ENCODE data around the gene TRAF7. TPM values are rescaled to one million over a fixed set of nuclear protein-coding genes. Genes with fewer than 3 reads are reported as not detected.

The TRAF7 gene
- total RNA-seq, 1 experiment from 2014 or later, result 44.9 TPM

GRCh38 chr16:2152695-2153506 lies 2.7 kb upstream of the TRAF7 start:
- no peaks in the 10 kb centered on the region for H3K27me3 ChIP-seq (ENCODE audit: low read length)
- peak; percentile 31 for DNase-seq
- no TSS peak for BruUV-seq (replicated peaks)
- peaks cover 42% of the 10 kb centered on the region for H4K20me1 ChIP-seq (ENCODE audit: low read length)
- ATAC-seq, result no peak
- intact Hi-C loops (cut with micrococcal nuclease), result no loop called here
- peaks cover 35% of the 10 kb centered on the region for H3K4me1 ChIP-seq (ENCODE audit: insufficient read depth, low read length)
- peaks cover 24% of the 10 kb centered on the region for H3F3A ChIP-seq (ENCODE audit: low read length, unreplicated experiment)
- peak overlapping the region; percentile 69 for H3K27ac ChIP-seq (ENCODE audit: low read length)
- no peaks in the 10 kb centered on the region for H3K9me2 ChIP-seq (replicated peaks; ENCODE audit: low read length)
- no peaks in the 10 kb centered on the region for H3K9me3 ChIP-seq (ENCODE audit: low read length)
- peak overlapping the region; percentile 92 for H3K4me3 ChIP-seq (ENCODE audit: low read length)
- peaks cover 50% of the 10 kb centered on the region for H3K79me2 ChIP-seq (ENCODE audit: low read length)
- TF ChIP-seq EZH2phosphoT487 (IDR thresholded peaks at IDR 0.05; ENCODE audit: borderline replicate concordance, low read length) (no peak), CTCF (conservative IDR thresholded peaks at IDR 0.05; ENCODE audit: low read depth, low read length) (no peak), EZH2 (IDR thresholded peaks at IDR 0.05; ENCODE audit: low read length, unreplicated experiment) (no peak)
- H3K4me2 ChIP-seq (ENCODE audit: low read length), result peak overlapping the region; percentile 100
- CTCF ChIA-PET, result no interaction called here
- POLR2A ChIA-PET (ENCODE audit: unreplicated experiment), result no interaction called here
- H3K36me3 ChIP-seq (ENCODE audit: low read depth, low read length), result peaks cover 21% of the 10 kb centered on the region
- H3K9ac ChIP-seq (ENCODE audit: low read length), result peak overlapping the region; percentile 98
- no peak overlapping the region for H2AFZ ChIP-seq (ENCODE audit: low read length)

GRCh38 chr16:2154533-2155090 lies 970 bp upstream of the TRAF7 start:
- no peak overlapping the region for H2AFZ ChIP-seq (ENCODE audit: low read length)
- TF ChIP-seq CTCF (conservative IDR thresholded peaks at IDR 0.05; ENCODE audit: low read depth, low read length), result no peak
- no peak for TF ChIP-seq EZH2 (IDR thresholded peaks at IDR 0.05; ENCODE audit: low read length, unreplicated experiment)
- no peak for TF ChIP-seq EZH2phosphoT487 (IDR thresholded peaks at IDR 0.05; ENCODE audit: borderline replicate concordance, low read length)
- H3K27ac ChIP-seq (ENCODE audit: low read length), result peak overlapping the region; percentile 69
- no peaks in the 10 kb centered on the region for H3K9me2 ChIP-seq (replicated peaks; ENCODE audit: low read length)
- CTCF ChIA-PET, result no interaction called here
- DNase-seq, result no peak
- peak overlapping the region; percentile 98 for H3K9ac ChIP-seq (ENCODE audit: low read length)
- peaks cover 21% of the 10 kb centered on the region for H3K36me3 ChIP-seq (ENCODE audit: low read depth, low read length)
- POLR2A ChIA-PET (ENCODE audit: unreplicated experiment), result interaction anchor here (0.5 kb wide), 1 partner anchor 31 kb away, joined by 3 read pairs; no protein-coding TSS in a partner anchor
- peaks cover 67% of the 10 kb centered on the region for H3K79me2 ChIP-seq (ENCODE audit: low read length)
- H3K27me3 ChIP-seq (ENCODE audit: low read length), result no peaks in the 10 kb centered on the region
- peaks cover 24% of the 10 kb centered on the region for H3F3A ChIP-seq (ENCODE audit: low read length, unreplicated experiment)
- peak overlapping the region; percentile 92 for H3K4me3 ChIP-seq (ENCODE audit: low read length)
- peak overlapping the region; percentile 100 for H3K4me2 ChIP-seq (ENCODE audit: low read length)
- peaks cover 42% of the 10 kb centered on the region for H4K20me1 ChIP-seq (ENCODE audit: low read length)
- H3K9me3 ChIP-seq (ENCODE audit: low read length), result no peaks in the 10 kb centered on the region
- peaks cover 35% of the 10 kb centered on the region for H3K4me1 ChIP-seq (ENCODE audit: insufficient read depth, low read length)
- TSS peak; percentile 92 for BruUV-seq (replicated peaks)
- no peak for ATAC-seq
- intact Hi-C loops (cut with micrococcal nuclease), result loop anchor here (2.0 kb wide), 1 partner anchor 60 kb away; the partner anchor contains the start of gene PGP

Measured in PC-3 (cell line).